Calu3 (cell line): ENCODE results near the gene VMP1. TPM values are rescaled to one million over a fixed set of nuclear protein-coding genes. Genes with fewer than 3 reads are reported as not detected.
A peak's percentile ranks its signal among the peaks of the same experiment; 100 is the strongest.

Source experiments
- BruUV-seq: library from RNA; stranded (reverse); fragments of 400-500 nt; replicated peaks from 2 replicates; lab custom pipeline; 2021; lab: Mats Ljungman, UMichigan
- CTCF ChIA-PET: fragments of 300-600 bp; sonication (Branson Sonifier 250); formaldehyde crosslinking; loops from one replicate; lab custom pipeline; 2022; ENCODE audit warnings: antibody characterized with exemption; lab: Charles Lee
- DNase-seq: peaks from one replicate; pipeline ENCODE4 v3.0.0; 2022
- H3K27ac Mint-ChIP-seq: one replicate; pipeline ENCODE4 v1.8.0; 2022; ENCODE audit warnings: mixed read lengths; ENCODE audit not compliant: unreplicated experiment
- H3K27me3 Mint-ChIP-seq: one replicate; pipeline ENCODE4 v1.8.0; 2022; ENCODE audit warnings: mixed read lengths; ENCODE audit not compliant: unreplicated experiment
- H3K36me3 Mint-ChIP-seq: one replicate; pipeline ENCODE4 v1.8.0; 2022; ENCODE audit warnings: mild to moderate bottlenecking, moderate library complexity, mixed read lengths; ENCODE audit not compliant: insufficient read depth, unreplicated experiment
- H3K4me1 Mint-ChIP-seq: one replicate; pipeline ENCODE4 v1.8.0; 2022; ENCODE audit warnings: mild to moderate bottlenecking, low read depth, mixed read lengths; ENCODE audit not compliant: unreplicated experiment
- H3K4me3 Mint-ChIP-seq: one replicate; pipeline ENCODE4 v1.8.0; 2022; ENCODE audit warnings: mild to moderate bottlenecking, low read depth, moderate library complexity, mixed read lengths; ENCODE audit not compliant: unreplicated experiment
- H3K9me3 Mint-ChIP-seq: one replicate; pipeline ENCODE4 v1.8.0; 2022; ENCODE audit warnings: low read depth, mixed read lengths; ENCODE audit not compliant: unreplicated experiment
- CTCF ChIP-seq: fragments of 200-600 bp; IDR thresholded peaks from one replicate; pipeline ENCODE4 v1.8.0; 2022; ENCODE audit warnings: antibody characterized with exemption; ENCODE audit not compliant: unreplicated experiment
- intact Hi-C: fragments of 100-400 bp; cut with micrococcal nuclease; formaldehyde crosslinking; loops from one replicate; pipeline ENCODE4 v1.10.0; 2022; ENCODE audit not compliant: unreplicated experiment
- total RNA-seq: library from RNA; stranded (reverse); gene quantifications from 2 replicates; pipeline ENCODE4 v1.2.3, GENCODE V29; 2022

The VMP1 gene
- total RNA-seq, 1 experiment from 2014 or later, result 315 TPM

- no peak for TF ChIP-seq CTCF
- Mint-ChIP-seq H3K9me3 (no peaks in the 10 kb centered on the region), H3K4me3 (no peak overlapping the region), H3K27me3 (no peaks in the 10 kb centered on the region), H3K36me3 (no peaks in the 10 kb centered on the region), H3K4me1 (no peaks in the 10 kb centered on the region), H3K27ac (no peak overlapping the region)
- no TSS peak for BruUV-seq
- DNase-seq, result no peak
- CTCF ChIA-PET, result no interaction called here
- intact Hi-C loops, result no loop called here
Measured at GRCh38 chr17:59737324-59737723, 29.9 kb downstream of the VMP1 start.

GRCh38 chr17:59743842-59744241, 36.4 kb downstream of the VMP1 start:
- intact Hi-C loops, result no loop called here
- TF ChIP-seq CTCF, result no peak
- no TSS peak for BruUV-seq
- Mint-ChIP-seq H3K9me3 (peaks cover 4% of the 10 kb centered on the region), H3K4me3 (no peak overlapping the region), H3K4me1 (no peaks in the 10 kb centered on the region), H3K27ac (no peak overlapping the region), H3K27me3 (no peaks in the 10 kb centered on the region), H3K36me3 (no peaks in the 10 kb centered on the region)
- no peak for DNase-seq
- CTCF ChIA-PET, result no interaction called here

DNA sequence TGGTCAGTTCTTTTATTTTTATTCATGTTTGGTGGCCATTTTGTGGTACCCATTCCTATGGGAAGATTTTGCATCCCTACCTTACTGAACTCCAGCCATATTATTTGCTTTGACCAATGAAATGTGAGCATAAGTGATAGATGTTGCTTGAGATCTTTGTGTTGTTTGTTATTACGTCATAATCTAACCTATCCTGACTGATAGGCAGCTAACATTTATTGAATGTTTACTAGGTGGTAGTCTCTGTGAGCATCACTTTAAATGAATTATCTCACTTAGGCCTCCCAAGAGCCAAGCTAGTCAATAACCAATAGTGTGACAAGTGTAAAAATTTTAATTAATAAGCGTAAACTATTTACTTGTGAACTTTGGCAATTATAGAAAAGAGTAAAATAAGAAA, 37.6 kb downstream of the VMP1 start:
- Mint-ChIP-seq H3K9me3 (peaks cover 4% of the 10 kb centered on the region), H3K4me1 (no peaks in the 10 kb centered on the region), H3K27me3 (no peaks in the 10 kb centered on the region), H3K4me3 (no peak overlapping the region), H3K36me3 (no peaks in the 10 kb centered on the region), H3K27ac (no peak overlapping the region)
- no TSS peak for BruUV-seq
- intact Hi-C loops, result no loop called here
- no peak for TF ChIP-seq CTCF
- CTCF ChIA-PET, result no interaction called here
- DNase-seq, result no peak

DNA sequence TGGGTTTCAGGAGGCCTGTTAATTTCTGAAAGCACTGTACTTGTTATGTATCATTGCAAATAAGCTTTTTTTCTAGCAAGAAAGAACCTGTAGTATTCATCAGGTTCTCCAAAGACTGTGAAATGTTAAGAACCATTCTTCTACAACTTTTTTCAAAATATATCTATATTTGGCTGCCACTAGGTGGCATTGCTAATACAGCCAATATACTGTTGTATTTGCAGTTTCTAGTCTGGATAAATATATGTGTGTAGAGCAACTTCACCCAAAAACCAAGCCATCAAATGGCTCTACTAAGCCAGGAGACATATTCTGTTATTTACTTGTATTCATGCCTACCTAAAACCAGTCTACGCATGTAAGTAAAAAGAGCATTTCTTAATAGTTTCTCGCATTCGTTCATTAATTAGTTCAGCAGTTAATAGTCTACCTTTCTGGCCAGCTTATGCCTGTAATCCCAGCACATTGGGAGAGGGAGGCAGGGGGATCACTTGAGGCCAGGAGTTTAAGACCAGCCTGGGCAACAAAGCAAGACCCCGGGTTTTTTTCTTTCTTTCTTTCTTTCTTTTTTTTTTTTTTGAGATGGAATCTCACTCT, 39.5 kb downstream of the VMP1 start:
- Mint-ChIP-seq H3K27me3 (no peaks in the 10 kb centered on the region), H3K4me3 (no peak overlapping the region), H3K9me3 (peaks cover 4% of the 10 kb centered on the region), H3K27ac (no peak overlapping the region), H3K4me1 (peaks cover 2% of the 10 kb centered on the region), H3K36me3 (no peaks in the 10 kb centered on the region)
- BruUV-seq, result no TSS peak
- DNase-seq, result no peak
- CTCF ChIA-PET, result interaction anchor here (1.2 kb wide), 1 partner anchor 112 kb away, joined by 4 read pairs; no protein-coding TSS in a partner anchor
- peak; percentile 45 for TF ChIP-seq CTCF
- intact Hi-C loops, result no loop called here
